B cell (primary cell): ENCODE results near the gene PIGBOS1. TPM values are rescaled to one million over a fixed set of nuclear protein-coding genes. Genes with fewer than 3 reads are reported as not detected.

ENCODE experiments used
- ATAC-seq: fragments of 200-7000 bp; cut with Tn5 transposase; one replicate; pipeline ENCODE4 v1.10.0; 2021; ENCODE audit warnings: low read depth, mild to moderate bottlenecking, moderate number of reproducible peaks, moderate library complexity
- CTCF ChIA-PET: fragments of 350-600 bp; sonication (Branson Sonifier 250); formaldehyde crosslinking; loops from one replicate; lab custom pipeline; 2021; ENCODE audit warnings: antibody characterized with exemption, inconsistent platforms; lab: Charles Lee
- POLR2A ChIA-PET: fragments of 350-600 bp; sonication (Branson Sonifier 250); formaldehyde crosslinking; loops from one replicate; lab custom pipeline; 2021; ENCODE audit warnings: antibody characterized with exemption; lab: Charles Lee
- DNase-seq: peaks from one replicate; pipeline ENCODE4 v3.0.0; 2013
- H2AFZ ChIP-seq: 2 replicates; pipeline ENCODE4 v1.6.1; 2012; ENCODE audit warnings: mild to moderate bottlenecking, low read depth, low read length; ENCODE audit not compliant: insufficient read depth, poor library complexity, severe bottlenecking
- H3K27ac ChIP-seq, 2 donors: 1 replicate in 1 of 2; 2 replicates in 1 of 2; pipeline ENCODE4 v1.5.1; 2012 to 2013; ENCODE audit warnings: low read length in 2 of 2, mild to moderate bottlenecking in 2 of 2, moderate library complexity in 1 of 2
- H3K27me3 ChIP-seq, 4 experiments: fragments of 200-600 bp in 1 of 4; sonication (generic) in 1 of 4; replicated peaks in 1 of 4; 1 replicate in 2 of 4; 2 replicates in 2 of 4; pipeline versions ENCODE4 v1.6.1 to v1.7.0; 2013 to 2016; ENCODE audit warnings: low read length in 3 of 4, mild to moderate bottlenecking in 2 of 4, mixed read lengths in 1 of 4, moderate library complexity in 1 of 4; ENCODE audit not compliant: insufficient read depth in 4 of 4, control insufficient read depth in 3 of 4; ENCODE audit errors: control extremely low read depth in 1 of 4
- H3K36me3 ChIP-seq, 2 experiments: replicated peaks in 1 of 2; 1 replicate in 1 of 2; 2 replicates in 1 of 2; pipeline versions ENCODE4 v1.6.1 to v1.7.1; 2013; ENCODE audit warnings: low read length in 1 of 2; ENCODE audit not compliant: insufficient read depth in 2 of 2, control insufficient read depth in 1 of 2; ENCODE audit errors: control extremely low read depth in 1 of 2, extremely low read depth in 1 of 2
- H3K4me1 ChIP-seq, 2 donors: fragments of 200-600 bp in 1 of 2; sonication (generic) in 1 of 2; 1 replicate in 1 of 2; 2 replicates in 1 of 2; pipeline versions ENCODE4 v1.5.1 to v1.6.1; 2013 to 2017; ENCODE audit warnings: low read length in 2 of 2; ENCODE audit not compliant: control insufficient read depth in 2 of 2, insufficient read depth in 2 of 2
- H3K4me2 ChIP-seq: replicated peaks from 2 replicates; pipeline ENCODE3; 2012; ENCODE audit warnings: mild to moderate bottlenecking, low read depth, low read length; ENCODE audit not compliant: poor library complexity, severe bottlenecking
- H3K4me3 ChIP-seq, 5 experiments: fragments of 200-600 bp in 1 of 5; sonication (generic) in 1 of 5; 1 replicate in 3 of 5; 2 replicates in 2 of 5; pipeline versions ENCODE4 v1.5.1 to v1.7.0; 2011 to 2016; ENCODE audit warnings: low read length in 4 of 5, mild to moderate bottlenecking in 4 of 5, low read depth in 2 of 5, control low read depth in 1 of 5, moderate library complexity in 1 of 5; ENCODE audit not compliant: insufficient read depth in 1 of 5; ENCODE audit errors: control extremely low read depth in 1 of 5, extremely low read depth in 1 of 5
- H3K79me2 ChIP-seq: fragments of 200-600 bp; sonication (generic); one replicate; pipeline ENCODE4 v1.6.0; 2016; ENCODE audit warnings: low read length; ENCODE audit not compliant: control insufficient read depth, insufficient read depth
- H3K9ac ChIP-seq: fragments of 200-600 bp; sonication (generic); 2 replicates; pipeline ENCODE4 v1.6.1; 2017; ENCODE audit warnings: mild to moderate bottlenecking, low read length, moderate library complexity
- H3K9me3 ChIP-seq, 3 donors: one replicate each; pipeline versions ENCODE4 v1.6.1 to v1.7.1; 2013; ENCODE audit warnings: low read length in 2 of 3; ENCODE audit not compliant: control insufficient read depth in 2 of 3, insufficient read depth in 1 of 3; ENCODE audit errors: control extremely low read depth in 1 of 3
- H4K20me1 ChIP-seq: 2 replicates; pipeline ENCODE4 v1.6.0; 2012; ENCODE audit warnings: mild to moderate bottlenecking, low read length; ENCODE audit not compliant: insufficient read depth, control insufficient read depth, poor library complexity, severe bottlenecking
- H3K27ac Mint-ChIP-seq: one replicate; pipeline ENCODE4 v1.8.0; 2021; ENCODE audit warnings: mixed read lengths
- H3K27me3 Mint-ChIP-seq: one replicate; pipeline ENCODE4 v1.8.0; 2021; ENCODE audit warnings: mixed read lengths
- H3K4me1 Mint-ChIP-seq: one replicate; pipeline ENCODE4 v1.8.0; 2021; ENCODE audit warnings: mixed read lengths
- H3K4me3 Mint-ChIP-seq: one replicate; pipeline ENCODE4 v1.8.0; 2021; ENCODE audit warnings: mixed read lengths
- H3K9me3 Mint-ChIP-seq: one replicate; pipeline ENCODE4 v1.8.0; 2022; ENCODE audit warnings: mixed read lengths; ENCODE audit not compliant: insufficient read depth
- EZH2 ChIP-seq: IDR thresholded peaks from 2 replicates; pipeline ENCODE4 v1.6.1; 2012; ENCODE audit warnings: borderline replicate concordance, low read depth, mild to moderate bottlenecking, moderate library complexity, low read length; ENCODE audit not compliant: insufficient read depth, poor library complexity, severe bottlenecking
- WGBS: methylation state at CpG from one replicate; pipeline ENCODE4 v1.1.5; 2013; ENCODE audit warnings: missing lambda C conversion rate; ENCODE audit not compliant: insufficient coverage; 5-methylcytosine and 5-hydroxymethylcytosine counted together
- intact Hi-C: fragments of 100-400 bp; cut with micrococcal nuclease; formaldehyde crosslinking; loops from one replicate; pipeline ENCODE4 v1.10.0; 2022
- polyA plus RNA-seq: library from polyadenylated mRNA; depleted of rRNA; stranded (reverse); fragments of >200 nt; gene quantifications from 2 replicates; pipeline ENCODE4 v1.2.3, GENCODE V29; 2012
- total RNA-seq, 2 donors: library from RNA; stranded (reverse); fragments of 120-200 nt in 1 of 2; gene quantifications; 1 replicate in 1 of 2; 2 replicates in 1 of 2; pipeline versions ENCODE4 v1.2.3 to v1.2.4, GENCODE V29; 2013 to 2022
- TF ChIP-seq, protein P1 (sequence below): fragments of 200-600 bp; IDR thresholded peaks from one replicate; pipeline ENCODE4 v1.8.0; 2022; ENCODE audit warnings: antibody characterized with exemption, mild to moderate bottlenecking

Gene PIGBOS1
- total and polyA plus RNA-seq, 2 donors (not counting 1 experiment from before 2014, with no cell fraction given) = 15.4 to 16.4 TPM

DNA sequence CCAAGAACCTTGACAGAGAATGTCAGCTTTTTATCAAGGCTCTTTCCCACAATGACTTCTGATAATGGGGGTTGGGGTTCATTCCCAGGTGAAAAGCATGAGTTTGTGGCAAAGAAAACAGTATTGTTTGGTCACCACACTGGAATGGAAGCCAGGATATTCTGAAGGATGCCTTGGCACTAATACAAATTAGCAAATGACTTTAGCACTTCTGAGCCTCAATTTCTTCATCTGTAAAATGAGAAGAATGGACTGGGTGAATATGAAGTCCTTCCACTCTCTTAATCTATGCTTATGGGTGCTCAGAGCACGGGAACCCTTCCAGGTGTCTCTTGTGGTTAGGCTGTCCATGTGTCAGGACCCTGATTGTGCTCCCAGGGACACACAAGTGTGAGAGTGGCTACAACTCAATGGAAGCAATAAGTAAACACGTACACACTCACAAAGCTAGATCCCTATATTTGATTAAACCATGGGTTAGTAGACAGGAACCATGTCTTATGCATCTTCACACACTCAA lies 50.7 kb downstream of the PIGBOS1 start:
- Histone ChIP-seq H4K20me1 (no peaks in the 10 kb centered on the region), H3K27me3 (no peaks in the 10 kb centered on the region), H2AFZ (peak overlapping the region; percentile 92), H3K79me2 (peaks cover 86% of the 10 kb centered on the region), H3K4me3 (peak overlapping the region in 1 of 5 experiments; percentile 70), H3K9me3 (no peaks in the 10 kb centered on the region), H3K4me2 (peak overlapping the region; percentile 82), H3K4me1 (peaks cover 21 to 23% of the 10 kb centered on the region in 2 donors), H3K36me3 (no peaks in the 10 kb centered on the region), H3K27ac (peak overlapping the region; percentile 73 to 90), H3K9ac (peak overlapping the region; percentile 70)
- ATAC-seq (no peak), DNase-seq (no peak)
- CTCF ChIA-PET = interaction anchor here (1.4 to 5.0 kb wide), 2 partner anchors 23 to 51 kb away, joined by 5 to 21 read pairs; no protein-coding TSS in a partner anchor
- POLR2A ChIA-PET = interaction anchor here (1.0 kb wide), 1 partner anchor 11 kb away, joined by 3 read pairs; no protein-coding TSS in a partner anchor
- Mint-ChIP-seq H3K4me1 (peaks cover 32% of the 10 kb centered on the region), H3K27me3 (no peaks in the 10 kb centered on the region), H3K9me3 (no peaks in the 10 kb centered on the region), H3K27ac (peak overlapping the region; percentile 89), H3K4me3 (peak overlapping the region; percentile 75)
- WGBS = 86% methylated on average over 1 of the region's 2 CpGs
- intact Hi-C loops = no loop called here
- TF ChIP-seq, protein P1, sequence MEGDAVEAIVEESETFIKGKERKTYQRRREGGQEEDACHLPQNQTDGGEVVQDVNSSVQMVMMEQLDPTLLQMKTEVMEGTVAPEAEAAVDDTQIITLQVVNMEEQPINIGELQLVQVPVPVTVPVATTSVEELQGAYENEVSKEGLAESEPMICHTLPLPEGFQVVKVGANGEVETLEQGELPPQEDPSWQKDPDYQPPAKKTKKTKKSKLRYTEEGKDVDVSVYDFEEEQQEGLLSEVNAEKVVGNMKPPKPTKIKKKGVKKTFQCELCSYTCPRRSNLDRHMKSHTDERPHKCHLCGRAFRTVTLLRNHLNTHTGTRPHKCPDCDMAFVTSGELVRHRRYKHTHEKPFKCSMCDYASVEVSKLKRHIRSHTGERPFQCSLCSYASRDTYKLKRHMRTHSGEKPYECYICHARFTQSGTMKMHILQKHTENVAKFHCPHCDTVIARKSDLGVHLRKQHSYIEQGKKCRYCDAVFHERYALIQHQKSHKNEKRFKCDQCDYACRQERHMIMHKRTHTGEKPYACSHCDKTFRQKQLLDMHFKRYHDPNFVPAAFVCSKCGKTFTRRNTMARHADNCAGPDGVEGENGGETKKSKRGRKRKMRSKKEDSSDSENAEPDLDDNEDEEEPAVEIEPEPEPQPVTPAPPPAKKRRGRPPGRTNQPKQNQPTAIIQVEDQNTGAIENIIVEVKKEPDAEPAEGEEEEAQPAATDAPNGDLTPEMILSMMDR = no peak
- TF ChIP-seq EZH2 = no peak
